Activated naive CD8-positive, alpha-beta T cell treated with anti-CD3 and anti-CD28 coated beads, Interleukin-2, amount 50 U/mL, for 24 hours (primary cell): ENCODE measurements around the gene CACNB4.
"Not testable (repeated sequence)": the region's sequence is repeated elsewhere in the genome, so short reads cannot be mapped to it uniquely, and the experiment has no call there.

Experiments used
- ATAC-seq: fragments of 150-1000 bp; cut with Tn5 transposase; one replicate; pipeline ENCODE4 v1.10.0; 2021
- DNase-seq: peaks from one replicate; pipeline ENCODE4 v3.0.0; 2021
- H3K27ac Mint-ChIP-seq: one replicate; pipeline ENCODE4 v1.8.0; 2021; ENCODE audit warnings: mild to moderate bottlenecking, mixed read lengths
- H3K27me3 Mint-ChIP-seq: one replicate; pipeline ENCODE4 v1.8.0; 2021; ENCODE audit warnings: mixed read lengths
- H3K36me3 Mint-ChIP-seq: one replicate; pipeline ENCODE4 v1.8.0; 2021; ENCODE audit warnings: low read depth, mixed read lengths
- H3K4me1 Mint-ChIP-seq: one replicate; pipeline ENCODE4 v1.8.0; 2021; ENCODE audit warnings: mixed read lengths
- H3K4me3 Mint-ChIP-seq: one replicate; pipeline ENCODE4 v1.8.0; 2021; ENCODE audit warnings: mild to moderate bottlenecking, moderate library complexity, mixed read lengths
- H3K9me3 Mint-ChIP-seq: one replicate; pipeline ENCODE4 v1.8.0; 2021; ENCODE audit warnings: mixed read lengths

CACNB4 gene

GRCh38 chr2:151996243-151997003 lies 102.4 kb downstream of the CACNB4 start:
- ATAC-seq (no peak), DNase-seq (no peak)
- Mint-ChIP-seq H3K27ac (no peak overlapping the region), H3K4me1 (no peaks in the 10 kb centered on the region), H3K9me3 (no peaks in the 10 kb centered on the region), H3K36me3 (no peaks in the 10 kb centered on the region), H3K4me3 (no peak overlapping the region), H3K27me3 (peaks cover 2% of the 10 kb centered on the region)

- H3K27ac Mint-ChIP-seq = no peak overlapping the region
These were observed 103.7 kb downstream of the CACNB4 start for GRCh38 chr2:151995161-151995557.

GRCh38 chr2:151994178-151994577 lies 104.7 kb downstream of the CACNB4 start:
- not testable (repeated sequence) for DNase-seq, H3K4me3 Mint-ChIP-seq, H3K36me3 Mint-ChIP-seq, ATAC-seq, H3K4me1 Mint-ChIP-seq, H3K27ac Mint-ChIP-seq, H3K27me3 Mint-ChIP-seq, H3K9me3 Mint-ChIP-seq

More at GRCh38 chr2:151995161-151995557, 103.7 kb downstream of the CACNB4 start:
- DNase-seq (no peak), ATAC-seq (no peak)
- Mint-ChIP-seq H3K4me3 (no peak overlapping the region), H3K4me1 (no peaks in the 10 kb centered on the region), H3K27me3 (peaks cover 2% of the 10 kb centered on the region), H3K36me3 (no peaks in the 10 kb centered on the region), H3K9me3 (no peaks in the 10 kb centered on the region)

GRCh38 chr2:151991010-151991409 lies 107.8 kb downstream of the CACNB4 start:
- H3K4me1 Mint-ChIP-seq = no peaks in the 10 kb centered on the region
- H3K9me3 Mint-ChIP-seq = no peaks in the 10 kb centered on the region
- no peak overlapping the region for H3K4me3 Mint-ChIP-seq
- H3K27me3 Mint-ChIP-seq = peaks cover 2% of the 10 kb centered on the region
- no peak for DNase-seq
- no peaks in the 10 kb centered on the region for H3K36me3 Mint-ChIP-seq
- no peak for ATAC-seq
- no peak overlapping the region for H3K27ac Mint-ChIP-seq

GRCh38 chr2:151989378-151989777 lies 109.5 kb downstream of the CACNB4 start:
- H3K27ac Mint-ChIP-seq = no peak overlapping the region
- H3K4me1 Mint-ChIP-seq = no peaks in the 10 kb centered on the region
- H3K9me3 Mint-ChIP-seq = no peaks in the 10 kb centered on the region
- ATAC-seq = no peak
- H3K36me3 Mint-ChIP-seq = no peaks in the 10 kb centered on the region
- H3K4me3 Mint-ChIP-seq = no peak overlapping the region
- H3K27me3 Mint-ChIP-seq = peaks cover 2% of the 10 kb centered on the region
- no peak for DNase-seq

- Mint-ChIP-seq H3K9me3 (no peaks in the 10 kb centered on the region), H3K27me3 (no peaks in the 10 kb centered on the region), H3K4me1 (no peaks in the 10 kb centered on the region), H3K36me3 (no peaks in the 10 kb centered on the region), H3K27ac (no peak overlapping the region), H3K4me3 (no peak overlapping the region)
- ATAC-seq (no peak), DNase-seq (no peak)
These were observed 111.4 kb downstream of the CACNB4 start for GRCh38 chr2:151987484-151987883.

- ATAC-seq = no peak
- H3K9me3 Mint-ChIP-seq = no peaks in the 10 kb centered on the region
- DNase-seq = no peak
- no peaks in the 10 kb centered on the region for H3K4me1 Mint-ChIP-seq
- H3K27ac Mint-ChIP-seq = no peak overlapping the region
- no peaks in the 10 kb centered on the region for H3K36me3 Mint-ChIP-seq
- H3K4me3 Mint-ChIP-seq = no peak overlapping the region
- H3K27me3 Mint-ChIP-seq = no peaks in the 10 kb centered on the region
These were observed 114.3 kb downstream of the CACNB4 start for GRCh38 chr2:151984424-151985083.

GRCh38 chr2:151983221-151983620 lies 115.6 kb downstream of the CACNB4 start:
- H3K4me1 Mint-ChIP-seq = no peaks in the 10 kb centered on the region
- H3K36me3 Mint-ChIP-seq = no peaks in the 10 kb centered on the region
- no peaks in the 10 kb centered on the region for H3K9me3 Mint-ChIP-seq
- no peak overlapping the region for H3K4me3 Mint-ChIP-seq
- no peak for ATAC-seq
- no peak for DNase-seq
- no peak overlapping the region for H3K27ac Mint-ChIP-seq
- no peaks in the 10 kb centered on the region for H3K27me3 Mint-ChIP-seq

GRCh38 chr2:151981886-151982285 lies 117.0 kb downstream of the CACNB4 start:
- no peak for ATAC-seq
- Mint-ChIP-seq H3K36me3 (no peaks in the 10 kb centered on the region), H3K9me3 (no peaks in the 10 kb centered on the region), H3K4me3 (no peak overlapping the region), H3K4me1 (peaks cover 4% of the 10 kb centered on the region), H3K27me3 (peaks cover 1% of the 10 kb centered on the region), H3K27ac (no peak overlapping the region)
- no peak for DNase-seq

GRCh38 chr2:151979694-151980093 lies 119.2 kb downstream of the CACNB4 start:
- Mint-ChIP-seq H3K27ac (no peak overlapping the region), H3K9me3 (no peaks in the 10 kb centered on the region), H3K4me3 (no peak overlapping the region), H3K36me3 (no peaks in the 10 kb centered on the region), H3K4me1 (peaks cover 4% of the 10 kb centered on the region), H3K27me3 (peaks cover 1% of the 10 kb centered on the region)
- DNase-seq (no peak), ATAC-seq (no peak)

GRCh38 chr2:151978709-151979108 lies 120.1 kb downstream of the CACNB4 start:
- Mint-ChIP-seq H3K4me1 (peaks cover 4% of the 10 kb centered on the region), H3K27me3 (peaks cover 1% of the 10 kb centered on the region), H3K9me3 (no peaks in the 10 kb centered on the region), H3K4me3 (no peak overlapping the region), H3K36me3 (no peaks in the 10 kb centered on the region), H3K27ac (no peak overlapping the region)
- no peak for DNase-seq
- ATAC-seq = no peak

- Mint-ChIP-seq H3K4me3 (no peak overlapping the region), H3K27me3 (peaks cover 1% of the 10 kb centered on the region), H3K36me3 (no peaks in the 10 kb centered on the region), H3K27ac (no peak overlapping the region), H3K4me1 (peaks cover 4% of the 10 kb centered on the region), H3K9me3 (no peaks in the 10 kb centered on the region)
- no peak for ATAC-seq
- no peak for DNase-seq
These were observed 121.2 kb downstream of the CACNB4 start for GRCh38 chr2:151977631-151978030.

GRCh38 chr2:151976945-151977353 lies 121.9 kb downstream of the CACNB4 start:
- H3K27me3 Mint-ChIP-seq = peaks cover 1% of the 10 kb centered on the region
- no peaks in the 10 kb centered on the region for H3K9me3 Mint-ChIP-seq
- peak; percentile 70 for ATAC-seq
- H3K4me1 Mint-ChIP-seq = peaks cover 4% of the 10 kb centered on the region
- H3K36me3 Mint-ChIP-seq = no peaks in the 10 kb centered on the region
- H3K4me3 Mint-ChIP-seq = no peak overlapping the region
- no peak overlapping the region for H3K27ac Mint-ChIP-seq
- DNase-seq = peak; percentile 8

GRCh38 chr2:151975460-151976414 lies 123.1 kb downstream of the CACNB4 start:
- DNase-seq = no peak
- Mint-ChIP-seq H3K4me3 (no peak overlapping the region), H3K4me1 (peaks cover 4% of the 10 kb centered on the region), H3K27me3 (peaks cover 5% of the 10 kb centered on the region), H3K36me3 (no peaks in the 10 kb centered on the region), H3K9me3 (no peaks in the 10 kb centered on the region), H3K27ac (no peak overlapping the region)
- ATAC-seq = no peak
